GM21737 (cell line): ENCODE measurements around the gene ZFYVE1.
"Not testable (repeated sequence)": the region's sequence is repeated elsewhere in the genome, so short reads cannot be mapped to it uniquely, and the experiment has no call there.

Experiments used
- ATAC-seq: cut with Tn5 transposase; IDR thresholded peaks from one replicate; pipeline ENCODE4 v1.9.1; 2021; ENCODE audit warnings: mild to moderate bottlenecking, moderate library complexity; ENCODE audit not compliant: unreplicated experiment

The ZFYVE1 gene

DNA sequence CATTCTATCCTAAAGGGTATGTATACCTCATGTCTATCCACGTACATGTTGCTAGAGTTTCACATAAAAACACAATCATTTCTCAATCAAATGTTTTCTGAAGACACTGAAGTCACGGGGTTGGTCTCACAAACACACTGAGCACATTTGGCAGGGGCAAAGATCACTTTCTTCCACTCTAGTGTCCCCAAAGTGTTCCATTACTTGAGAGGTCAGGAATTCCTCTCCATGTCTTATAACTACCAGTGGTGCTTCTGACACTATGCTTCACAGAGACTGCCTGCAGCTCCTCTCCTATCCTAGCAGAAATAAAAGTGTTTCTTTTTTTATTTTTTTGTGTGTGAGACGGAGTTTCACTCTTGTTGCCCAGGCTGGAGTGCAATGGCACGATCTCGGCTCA lies 19.1 kb downstream of the ZFYVE1 start:
- ATAC-seq = no peak

DNA sequence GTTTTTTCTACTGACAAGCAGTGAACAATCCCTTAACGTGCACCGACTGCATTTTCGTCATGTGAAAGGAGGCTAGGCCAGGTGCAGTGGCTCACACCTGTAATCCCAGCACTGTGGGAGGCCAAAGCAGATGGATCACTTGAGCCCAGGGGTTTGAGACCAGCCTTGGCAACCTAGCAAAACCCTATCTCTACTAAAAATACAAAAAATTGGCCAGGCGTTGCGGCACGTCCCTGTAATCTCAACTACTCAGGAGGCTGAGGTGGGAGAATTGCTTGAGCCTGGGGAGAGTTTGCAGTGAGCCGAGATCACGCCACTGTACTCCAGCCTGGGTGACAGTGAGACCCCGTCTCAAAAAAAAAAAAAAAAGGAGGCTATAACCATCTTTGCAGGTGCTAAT lies 22.3 kb downstream of the ZFYVE1 start:
- not testable (repeated sequence) for ATAC-seq

DNA sequence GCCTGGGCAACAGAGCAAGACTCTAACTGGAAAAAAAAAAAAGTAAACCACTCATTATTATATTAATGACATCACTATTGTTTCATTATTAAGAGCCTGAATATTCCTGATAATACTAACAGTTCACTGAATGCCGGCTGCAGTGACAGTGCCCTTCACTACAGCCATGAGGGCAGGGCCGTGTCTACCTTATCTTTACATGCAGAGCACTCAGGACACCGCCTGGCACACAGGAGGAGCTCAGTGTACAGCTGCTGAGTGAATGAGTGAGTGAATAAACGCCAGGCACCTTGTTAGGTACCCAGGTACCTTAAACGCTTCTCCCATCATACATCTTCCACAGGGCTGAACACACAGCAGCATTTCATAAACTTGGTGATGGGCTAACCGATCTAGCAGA lies 23.2 kb downstream of the ZFYVE1 start:
- ATAC-seq = no peak

DNA sequence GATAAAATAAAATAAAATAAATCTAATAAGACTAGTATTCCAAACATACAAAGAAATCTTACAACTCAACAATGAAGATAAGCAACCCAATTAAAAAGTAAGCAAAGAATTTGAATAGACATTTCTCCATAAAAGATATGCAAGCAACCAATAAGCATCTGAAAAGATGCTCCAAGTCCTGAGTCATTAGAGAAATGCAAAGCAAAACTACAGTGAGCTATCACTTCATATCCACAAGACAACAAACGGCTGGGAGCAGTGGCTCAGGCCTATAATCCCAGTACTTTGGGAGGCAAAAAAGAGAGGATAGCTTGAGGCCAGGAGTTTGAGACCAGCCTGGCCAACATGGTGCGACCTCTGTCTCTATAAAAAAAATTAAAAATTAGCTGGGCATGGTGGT lies 26.8 kb downstream of the ZFYVE1 start:
- ATAC-seq = no peak

DNA sequence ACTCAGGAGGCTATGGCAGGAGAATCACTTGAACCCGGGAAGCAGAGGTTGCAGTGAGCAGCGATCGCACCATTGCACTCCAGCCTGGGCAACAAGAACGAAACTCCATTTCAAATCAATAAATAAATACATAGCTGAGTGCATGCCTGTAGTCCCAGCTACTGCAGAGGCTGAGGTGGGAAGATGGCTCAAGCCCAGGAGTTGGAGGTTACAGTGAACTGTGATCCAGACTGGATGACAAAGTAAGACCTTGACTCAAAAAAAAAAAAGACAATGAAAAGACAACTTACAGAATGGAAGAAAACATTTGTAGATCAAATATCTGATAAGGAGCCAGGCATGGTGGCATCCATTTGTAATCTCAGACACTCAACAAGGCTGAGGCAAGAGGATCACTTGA lies 27.6 kb downstream of the ZFYVE1 start:
- ATAC-seq = no peak

DNA sequence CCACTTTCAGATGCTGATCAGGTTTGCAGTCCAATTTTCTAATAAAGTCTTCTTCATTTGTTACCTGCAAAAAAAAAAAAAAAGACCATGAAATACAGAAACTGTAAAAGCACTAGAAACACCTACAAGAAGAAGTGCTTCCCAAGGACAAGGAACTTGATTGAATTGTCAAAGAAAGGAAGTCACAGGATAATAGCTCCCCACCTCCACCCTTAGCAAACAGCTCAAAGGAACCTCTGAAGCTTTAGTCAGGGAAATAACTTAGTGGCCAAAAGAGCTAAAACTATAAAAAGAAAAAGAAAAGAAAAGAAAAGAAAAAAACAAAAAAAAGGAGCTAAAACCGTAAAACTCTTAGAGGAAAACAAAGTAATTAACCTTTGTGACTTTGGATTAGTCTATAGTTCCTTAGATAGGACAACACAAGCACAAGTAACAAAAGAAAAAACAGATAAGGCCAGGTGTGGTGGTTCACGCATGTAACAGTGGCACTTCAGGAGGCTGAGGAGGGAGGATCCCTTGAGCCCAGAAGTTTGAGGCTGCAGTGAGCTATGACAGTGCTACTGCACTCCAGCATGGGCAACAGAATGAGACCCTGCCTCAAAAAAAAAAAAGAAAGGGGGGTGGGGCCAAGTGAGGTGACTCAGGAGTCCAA lies 28.5 kb downstream of the ZFYVE1 start:
- ATAC-seq = no peak

DNA sequence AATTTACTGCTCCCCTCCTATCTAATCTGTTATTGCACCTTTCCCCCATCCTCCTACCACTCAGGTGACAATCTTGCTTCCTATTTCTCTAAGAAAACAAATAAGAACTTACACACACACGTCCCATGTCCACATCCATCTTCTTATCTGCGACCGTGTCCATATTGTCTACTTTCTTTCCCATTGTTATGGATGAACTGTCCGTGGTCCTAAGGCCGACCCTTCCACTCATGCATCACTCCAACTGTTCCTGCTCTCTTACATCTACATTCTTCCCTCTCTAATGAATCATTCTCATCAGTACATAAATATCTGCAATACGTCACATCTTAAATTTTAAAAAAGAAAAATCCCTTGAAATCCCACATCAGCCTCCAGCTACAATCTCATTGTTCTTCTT lies 30.0 kb downstream of the ZFYVE1 start:
- ATAC-seq = no peak

DNA sequence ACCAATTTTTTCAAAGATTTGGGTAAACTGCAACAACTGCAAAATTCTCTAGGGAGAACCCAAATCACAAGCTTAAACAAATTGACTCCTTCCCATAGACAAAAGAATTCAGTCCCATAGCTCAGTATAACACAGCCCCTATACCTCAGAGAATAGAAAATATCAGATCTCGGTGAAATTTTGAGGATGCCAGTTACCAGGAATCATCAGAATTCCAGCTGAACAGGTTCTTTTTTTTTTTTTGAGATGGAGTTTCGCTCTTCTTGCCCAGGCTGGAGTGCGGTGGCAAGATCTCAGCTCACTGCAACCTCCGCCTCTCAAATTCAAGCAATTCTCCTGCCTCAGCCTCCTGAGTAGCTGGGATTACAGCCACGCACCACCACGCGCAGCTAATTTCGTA lies 36.7 kb downstream of the ZFYVE1 start:
- ATAC-seq = no peak

DNA sequence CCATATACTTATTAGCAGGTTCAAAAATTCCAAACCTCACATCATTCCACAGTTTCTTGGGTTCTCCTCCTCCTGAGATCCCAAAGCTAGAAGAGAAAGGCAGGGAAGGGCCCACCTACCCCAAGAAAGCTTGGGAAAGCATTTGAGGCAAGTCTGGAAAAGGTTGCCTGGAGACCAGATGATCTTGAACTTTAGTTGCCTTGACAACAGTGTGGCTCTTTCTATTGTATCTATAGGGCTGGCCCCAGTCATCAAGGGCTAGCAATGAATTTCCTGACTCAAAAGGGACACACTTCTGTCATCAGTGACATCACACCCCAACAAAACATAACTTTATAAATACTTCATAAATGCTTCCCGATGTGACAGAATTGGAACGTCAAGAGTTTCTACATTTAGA lies 40.0 kb downstream of the ZFYVE1 start:
- ATAC-seq = no peak

DNA sequence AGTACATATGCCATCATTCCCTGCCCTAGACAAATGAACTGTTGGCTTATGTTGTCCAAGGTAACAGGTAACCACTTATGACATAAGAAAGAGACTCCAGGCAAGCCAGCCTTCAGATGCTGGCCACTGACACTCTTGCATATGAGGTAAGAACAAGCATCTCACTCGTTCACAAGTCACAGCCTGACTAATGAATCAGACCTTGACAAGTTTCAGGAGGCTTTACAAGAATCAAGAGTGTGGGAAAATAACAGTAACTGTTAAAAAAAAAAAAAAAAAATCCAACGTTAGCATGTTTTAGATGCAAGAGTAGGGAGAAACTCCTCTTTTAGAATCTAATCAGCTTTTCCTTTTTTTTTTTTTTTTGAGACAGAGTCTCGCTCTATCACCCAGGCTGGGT lies 40.7 kb downstream of the ZFYVE1 start:
- no peak for ATAC-seq

DNA sequence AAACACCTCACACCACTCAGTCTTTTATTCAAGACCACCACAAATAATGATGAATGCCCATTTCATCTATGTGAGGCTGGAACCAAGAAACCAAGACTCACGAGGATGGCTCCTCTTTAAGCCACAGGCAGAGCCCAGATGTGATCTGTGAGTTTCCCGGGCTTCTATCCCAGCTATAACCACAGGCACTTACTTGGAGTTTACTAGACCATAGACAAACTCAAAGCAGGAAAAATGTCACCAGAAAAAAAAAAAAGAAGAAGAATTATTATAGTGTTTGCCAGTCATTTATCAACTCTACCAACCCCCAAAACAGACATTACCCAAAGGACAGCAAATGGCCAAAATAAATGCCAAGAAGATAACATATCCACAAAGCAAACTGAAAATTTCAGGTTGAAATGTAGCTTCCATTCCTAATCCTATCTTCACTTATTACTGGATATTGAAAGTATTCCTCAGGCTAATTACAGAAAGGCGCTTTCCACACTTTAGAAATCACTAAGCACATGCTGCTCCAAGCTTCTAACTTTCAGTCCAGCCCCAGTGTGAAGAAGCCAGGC lies 44.7 kb downstream of the ZFYVE1 start:
- no peak for ATAC-seq

DNA sequence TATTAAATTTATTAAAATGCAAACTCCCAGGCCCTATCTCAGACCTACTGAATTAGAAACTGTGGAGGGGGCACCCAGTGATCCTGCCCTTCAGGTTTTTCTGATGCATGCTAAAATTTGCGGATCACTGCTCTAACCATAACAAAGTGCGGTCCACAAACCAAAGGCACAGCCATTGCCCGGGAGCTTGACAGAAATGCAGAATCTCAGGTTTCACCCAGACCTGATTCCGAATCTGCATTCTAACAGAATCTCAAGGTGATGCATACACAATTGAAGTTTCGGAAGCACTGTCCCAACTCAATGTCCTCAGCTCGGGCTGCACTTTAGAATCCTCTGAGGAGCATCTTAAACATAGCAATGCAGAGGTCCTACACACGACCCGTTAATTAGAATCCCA lies 46.0 kb downstream of the ZFYVE1 start:
- ATAC-seq = no peak

DNA sequence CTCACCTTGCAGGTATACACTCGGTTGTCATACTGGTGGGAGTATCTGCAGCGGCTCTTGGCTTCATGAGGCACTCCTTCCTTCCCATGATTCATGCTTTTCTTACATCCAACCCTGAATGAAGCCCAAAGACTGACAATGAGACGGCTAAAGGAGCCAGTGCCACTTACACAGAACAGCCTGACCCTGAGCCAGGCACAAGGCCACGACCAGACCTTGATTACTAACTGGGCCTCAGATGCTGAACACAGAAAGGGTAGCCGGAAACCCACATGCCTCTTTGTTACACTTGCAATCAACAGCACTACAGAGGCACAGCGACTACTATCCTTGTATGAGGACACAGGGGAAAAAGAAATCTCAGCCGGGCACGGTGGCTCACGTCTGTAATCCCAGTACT lies 48.0 kb downstream of the ZFYVE1 start:
- no peak for ATAC-seq

DNA sequence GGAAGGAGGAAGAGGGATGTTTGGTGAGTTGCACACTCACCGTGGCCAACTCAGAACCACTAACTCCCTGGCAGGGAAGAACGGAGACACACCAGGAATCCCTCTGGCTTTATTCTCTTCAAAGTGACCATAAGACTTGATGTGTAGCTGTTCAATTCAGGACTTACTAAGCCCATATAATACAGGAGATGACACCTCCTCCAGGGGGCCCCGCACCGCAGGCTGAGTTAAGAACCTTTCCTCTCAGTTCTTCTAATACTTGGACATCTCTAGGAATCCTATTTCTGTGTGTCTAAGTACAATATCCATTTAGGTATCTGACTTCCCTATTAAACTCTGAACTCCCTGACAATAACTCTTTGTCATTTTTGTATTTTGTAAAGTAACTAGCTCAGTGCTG lies 51.1 kb downstream of the ZFYVE1 start:
- ATAC-seq = no peak

DNA sequence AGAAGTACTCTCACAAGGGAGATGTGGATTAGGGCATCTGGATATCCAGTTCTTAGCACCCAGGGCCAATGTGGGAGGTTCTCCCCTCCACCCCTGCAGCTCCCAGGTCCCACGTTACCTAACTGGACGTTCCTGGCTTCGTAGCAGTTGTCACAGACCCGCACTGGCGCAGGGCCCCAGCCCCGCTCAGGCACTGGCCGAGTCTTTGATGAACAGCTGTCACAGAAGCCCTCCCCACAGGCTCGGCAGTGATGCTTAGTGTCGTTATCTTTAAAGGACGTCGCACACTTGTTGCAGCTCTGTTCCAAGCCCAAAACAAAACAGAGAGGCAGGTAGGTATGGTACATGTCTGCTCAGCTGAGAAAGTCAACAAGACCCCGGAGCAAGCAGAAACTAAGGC lies 52.2 kb downstream of the ZFYVE1 start:
- no peak for ATAC-seq

DNA sequence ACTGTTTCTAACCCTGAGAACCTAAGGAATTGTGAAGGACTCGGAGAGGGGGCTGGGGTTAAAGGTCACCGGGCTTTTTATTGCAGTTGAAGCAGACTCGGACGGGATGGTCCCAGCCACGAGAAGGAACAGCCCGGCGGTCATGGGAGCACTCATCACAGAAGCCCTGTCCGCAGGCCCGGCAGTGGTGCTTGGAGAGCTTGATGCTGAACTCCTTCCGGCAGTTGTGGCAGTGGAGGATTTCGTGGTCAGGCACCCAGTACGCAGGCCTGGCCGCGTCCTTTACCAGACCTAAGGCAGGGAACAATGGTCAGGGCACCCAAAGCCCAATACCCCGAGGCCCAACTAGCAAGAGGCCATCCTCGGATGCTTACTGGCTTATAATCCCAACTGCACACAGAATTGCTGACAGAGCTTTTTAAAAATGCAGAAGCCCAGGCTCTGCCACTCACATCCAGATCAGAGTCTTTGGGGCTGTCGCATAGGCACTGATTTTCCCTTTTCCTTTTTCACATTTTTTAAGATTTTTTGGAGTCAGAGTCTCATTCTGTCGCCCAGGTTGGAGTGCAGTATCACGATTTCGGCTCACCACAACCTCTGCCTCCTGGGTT lies 56.0 kb downstream of the ZFYVE1 start:
- ATAC-seq = no peak

DNA sequence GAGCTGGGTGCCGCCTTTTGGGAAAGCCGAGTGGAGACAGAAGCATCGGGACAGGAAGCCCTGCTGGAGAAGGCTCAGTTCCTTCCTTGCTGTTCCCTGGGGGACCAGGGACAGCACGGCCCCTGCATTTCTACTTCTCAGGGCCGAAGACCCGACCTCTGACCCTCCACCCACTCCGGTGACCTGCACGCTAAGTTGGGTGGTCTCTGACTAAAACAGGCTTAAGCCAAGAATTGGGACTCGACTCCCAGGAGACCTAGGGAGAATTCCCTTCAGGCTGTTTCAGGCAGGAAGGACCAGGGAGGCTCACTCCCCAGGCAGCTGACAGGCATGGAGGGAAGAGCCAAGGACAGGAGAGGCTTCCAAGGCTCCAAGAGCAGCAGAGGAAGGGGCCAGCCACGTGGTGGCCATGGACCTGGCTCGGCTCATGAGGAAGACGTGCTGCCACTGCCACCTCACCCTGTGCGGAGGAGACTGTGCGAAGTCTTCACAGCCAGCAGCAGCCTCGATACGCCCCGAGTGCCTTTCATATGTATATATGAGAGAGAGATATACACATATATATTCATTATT lies 56.8 kb downstream of the ZFYVE1 start:
- ATAC-seq = no peak

DNA sequence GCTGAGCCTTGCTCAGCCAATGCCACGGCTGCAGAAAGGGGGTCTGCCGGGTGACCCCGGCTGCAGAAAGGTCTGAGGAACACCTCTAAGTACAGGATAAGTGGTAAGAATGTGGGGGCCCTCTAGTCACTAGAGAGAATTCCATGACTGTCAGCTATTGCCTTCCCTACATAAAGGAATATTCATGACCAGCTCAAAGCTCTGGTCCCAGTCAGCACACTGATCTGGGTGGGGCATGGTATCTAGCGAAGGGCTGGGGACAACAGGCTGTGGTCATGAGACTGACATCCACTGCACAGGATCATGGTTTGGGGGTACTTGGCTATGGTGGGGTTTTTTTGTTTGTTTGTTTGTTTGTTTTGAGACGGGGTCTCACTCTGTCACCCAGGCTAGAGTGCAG lies 58.6 kb downstream of the ZFYVE1 start:
- no peak for ATAC-seq

DNA sequence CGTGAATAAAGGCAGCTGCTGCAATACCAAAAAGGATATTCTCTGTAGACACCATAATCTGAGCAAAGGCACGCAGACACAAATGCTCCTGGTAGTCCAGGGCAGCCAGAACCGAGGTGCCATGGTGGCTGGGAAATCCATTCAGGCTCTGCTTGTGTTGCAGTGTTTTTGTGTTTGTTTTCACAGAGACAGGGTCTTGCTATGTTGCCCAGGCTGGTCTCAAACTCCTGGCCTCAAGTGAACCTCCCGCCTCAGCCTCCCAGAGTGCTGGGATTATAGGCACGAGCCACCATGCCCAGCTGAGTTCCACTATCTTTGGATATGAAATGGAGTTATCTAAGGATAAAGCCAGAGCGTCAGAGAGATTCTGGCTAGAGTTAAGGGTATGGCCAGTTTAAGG lies 60.9 kb downstream of the ZFYVE1 start:
- ATAC-seq = no peak

DNA sequence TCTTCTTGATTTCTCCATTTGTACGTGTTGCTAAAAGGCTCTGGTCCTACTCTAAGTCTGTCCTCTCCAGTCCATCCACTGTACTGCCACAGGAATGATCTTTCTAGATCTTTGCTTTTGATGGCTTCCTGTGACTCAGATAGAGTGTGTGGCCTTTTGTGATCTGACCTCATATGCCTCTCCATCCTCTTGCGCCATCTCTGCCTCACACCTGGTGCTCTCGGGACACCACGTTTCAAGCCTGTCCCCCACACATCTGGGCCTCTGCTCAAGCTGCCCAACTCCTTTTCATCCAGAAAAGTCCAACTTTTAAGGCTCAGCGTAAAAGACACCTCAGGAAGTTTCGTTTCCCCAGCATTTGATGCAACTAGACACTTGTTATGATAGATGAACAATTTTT lies 61.7 kb downstream of the ZFYVE1 start:
- ATAC-seq = no peak

DNA sequence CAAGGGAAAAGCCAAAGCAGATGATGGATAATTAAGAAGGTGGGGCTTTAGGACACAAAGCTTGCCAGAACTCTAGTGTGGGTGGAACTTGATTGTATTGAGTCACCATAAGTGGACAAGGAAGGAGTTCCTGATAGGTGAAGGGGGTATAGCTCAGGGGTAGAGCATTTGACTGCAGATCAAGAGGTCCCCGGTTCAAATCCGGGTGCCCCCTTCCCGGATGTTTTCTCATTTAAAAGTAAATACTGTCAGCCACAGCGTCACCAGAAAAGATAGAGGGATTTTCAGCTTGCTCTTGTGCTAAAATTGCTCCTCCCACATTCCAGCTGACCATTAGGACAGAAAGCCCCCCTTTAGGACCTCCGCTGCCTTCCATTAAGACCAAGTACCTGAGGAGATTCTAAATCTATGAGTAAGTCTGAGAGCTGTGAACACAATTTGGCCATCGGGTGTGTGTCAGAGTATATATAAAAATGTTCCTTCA lies 64.0 kb downstream of the ZFYVE1 start:
- ATAC-seq = no peak

DNA sequence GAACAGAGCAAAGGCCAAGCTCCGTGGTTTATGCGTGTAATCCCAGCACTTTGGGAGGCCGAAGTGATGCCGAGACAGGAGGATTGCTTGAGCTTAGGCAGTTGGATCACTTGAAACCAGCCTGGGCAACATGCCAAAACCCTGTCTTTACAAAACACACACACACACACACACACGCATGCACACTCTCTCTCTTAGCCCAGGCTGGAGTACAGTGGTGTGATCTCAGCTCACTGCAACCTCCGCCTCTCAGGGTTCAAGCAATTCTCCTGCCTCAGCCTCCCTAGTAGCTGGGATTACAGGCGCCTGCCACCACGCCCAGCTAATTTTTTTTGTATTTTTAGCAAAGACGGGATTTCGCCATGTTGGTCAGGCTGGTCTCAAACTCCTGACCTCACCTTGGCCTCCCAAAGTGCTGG lies 64.6 kb downstream of the ZFYVE1 start:
- not testable (repeated sequence) for ATAC-seq
